ENCODE results near the gene TENM4.

Gene TENM4

GRCh38 chr11:78943154-78943553 lies 497.7 kb downstream of the TENM4 start:
- H3K27ac ChIP-seq, result no peak overlapping the region
- H3K4me3 ChIP-seq, result no peak overlapping the region

GRCh38 chr11:78941226-78941851 lies 499.5 kb downstream of the TENM4 start:
- Histone ChIP-seq H3K4me3 (no peak overlapping the region), H3K27ac (no peak overlapping the region)

DNA sequence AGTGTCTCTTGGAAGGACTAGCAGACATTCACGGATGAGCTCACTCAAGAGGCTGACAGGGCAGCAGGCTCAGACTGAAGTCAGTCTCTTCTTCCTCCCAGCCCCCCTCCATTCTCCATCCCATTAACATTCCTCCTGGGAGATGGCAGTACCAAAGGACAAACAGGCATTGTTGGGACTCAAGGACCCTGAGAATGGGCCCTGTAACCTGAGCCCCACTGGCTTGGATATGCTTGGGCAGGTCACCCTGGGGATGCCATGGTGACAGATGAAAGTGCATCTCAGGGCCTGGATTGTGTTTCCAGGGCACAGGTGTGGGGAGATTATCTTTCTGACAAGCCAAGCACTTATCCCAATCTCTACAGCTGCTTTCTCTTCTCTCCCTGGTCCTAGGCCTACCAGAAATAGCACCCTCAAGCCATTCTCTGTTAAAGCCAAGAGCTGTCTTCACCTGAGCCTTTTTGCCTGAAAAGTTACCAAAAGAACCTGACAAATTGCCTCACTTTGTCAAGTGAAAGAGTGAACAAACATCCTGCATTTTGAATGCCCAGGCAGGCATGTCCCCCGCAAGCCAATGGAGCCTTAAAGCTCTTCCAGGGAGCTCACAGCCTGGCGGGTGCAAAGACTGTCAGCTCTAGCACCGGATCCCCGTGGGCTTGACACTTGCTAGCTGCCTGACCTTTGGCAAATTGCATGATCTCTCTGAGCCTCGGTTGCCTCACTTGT lies 500.2 kb downstream of the TENM4 start:
- Histone ChIP-seq H3K4me3 (no peak overlapping the region), H3K27ac (no peak overlapping the region)

- Histone ChIP-seq H3K27ac (no peak overlapping the region), H3K4me3 (no peak overlapping the region)
These were observed 501.9 kb downstream of the TENM4 start for GRCh38 chr11:78938971-78939370.

GRCh38 chr11:78938036-78938435 lies 502.8 kb downstream of the TENM4 start:
- no peak overlapping the region for H3K4me3 ChIP-seq
- no peak overlapping the region for H3K27ac ChIP-seq

GRCh38 chr11:78935398-78936068 lies 505.3 kb downstream of the TENM4 start:
- no peak overlapping the region for H3K4me3 ChIP-seq
- no peak overlapping the region for H3K27ac ChIP-seq

- Histone ChIP-seq H3K27ac (no peak overlapping the region), H3K4me3 (no peak overlapping the region)
These were observed 507.5 kb downstream of the TENM4 start for GRCh38 chr11:78933350-78933749.

- no peak overlapping the region for H3K4me3 ChIP-seq
- no peak overlapping the region for H3K27ac ChIP-seq
These were observed 508.1 kb downstream of the TENM4 start for GRCh38 chr11:78932757-78933156.

- Histone ChIP-seq H3K4me3 (no peak overlapping the region), H3K27ac (no peak overlapping the region)
These were observed 508.9 kb downstream of the TENM4 start for GRCh38 chr11:78931891-78932290.

GRCh38 chr11:78930810-78931523 lies 509.9 kb downstream of the TENM4 start:
- no peak overlapping the region for H3K27ac ChIP-seq
- H3K4me3 ChIP-seq, result no peak overlapping the region

DNA sequence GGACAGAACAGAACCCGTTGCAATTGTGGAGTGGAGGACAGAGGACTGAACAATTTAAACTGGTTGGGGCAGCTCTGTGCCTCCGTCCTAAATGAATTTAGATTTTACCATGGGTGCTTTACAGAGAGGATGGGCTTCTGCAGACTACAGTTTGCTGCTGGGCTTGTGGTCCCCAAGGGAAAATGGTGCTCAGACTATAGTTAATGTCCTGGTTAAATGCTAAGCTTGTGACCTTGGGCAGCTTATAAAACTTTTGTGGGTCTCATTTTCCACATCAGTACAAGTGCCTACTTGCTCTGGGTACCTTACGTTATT lies 511.0 kb downstream of the TENM4 start:
- Histone ChIP-seq H3K4me3 (no peak overlapping the region), H3K27ac (no peak overlapping the region)

- H3K4me3 ChIP-seq, result no peak overlapping the region
- no peak overlapping the region for H3K27ac ChIP-seq
These were observed 511.5 kb downstream of the TENM4 start for GRCh38 chr11:78929207-78929905.

DNA sequence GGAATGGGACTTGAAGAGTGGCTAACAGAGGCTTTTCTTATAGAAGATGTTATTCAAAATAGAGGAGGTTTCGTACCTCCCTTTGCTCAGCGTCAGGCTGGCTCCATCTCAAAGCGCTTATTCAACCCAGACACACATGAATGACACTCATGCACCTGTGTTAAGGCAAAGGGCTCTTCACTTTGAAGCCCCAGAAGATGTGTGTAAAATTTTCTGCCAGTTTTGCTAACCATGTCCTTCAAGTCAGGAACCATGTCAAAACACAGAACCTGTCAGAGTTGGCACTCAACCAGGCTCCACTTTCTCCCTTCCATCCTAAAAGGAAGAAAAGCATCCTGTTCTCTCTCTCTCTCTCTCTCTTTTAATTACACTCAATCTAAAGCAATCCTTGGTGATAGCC lies 513.3 kb downstream of the TENM4 start:
- no peak overlapping the region for H3K4me3 ChIP-seq
- H3K27ac ChIP-seq, result no peak overlapping the region

DNA sequence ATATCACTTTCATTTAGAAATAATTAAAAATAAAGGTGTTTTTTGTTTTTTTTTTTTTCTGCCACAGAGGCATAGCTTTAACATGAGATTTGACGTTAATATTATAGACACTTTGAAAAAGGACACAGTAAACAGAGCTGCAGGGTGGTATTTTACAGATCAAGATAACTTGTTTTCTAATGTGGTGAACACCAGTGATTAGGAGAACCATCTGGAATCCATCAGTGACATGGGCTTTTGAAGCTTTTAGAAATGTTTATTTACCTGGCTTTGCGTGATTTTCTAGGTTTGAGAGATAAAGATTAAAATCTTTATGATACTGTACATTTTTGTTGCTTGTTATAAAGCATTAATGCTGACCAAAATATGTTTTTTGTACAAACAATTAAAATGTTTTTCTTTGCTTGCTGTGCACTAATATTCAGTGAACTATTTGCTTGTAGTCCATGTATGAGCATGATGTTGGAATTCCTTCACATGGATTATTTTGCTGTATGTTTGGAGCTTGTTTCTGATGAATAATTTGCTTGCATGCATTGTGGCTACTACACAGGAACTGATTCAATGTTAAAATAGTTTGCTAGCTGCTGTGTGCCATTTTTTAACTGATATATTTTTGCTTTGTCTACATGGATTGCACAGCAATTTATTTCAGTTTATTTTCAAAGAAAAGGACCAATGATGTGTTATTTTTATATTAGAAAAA lies 514.0 kb downstream of the TENM4 start:
- H3K27ac ChIP-seq, result no peak overlapping the region
- H3K4me3 ChIP-seq, result no peak overlapping the region

GRCh38 chr11:78925387-78925786 lies 515.4 kb downstream of the TENM4 start:
- no peak overlapping the region for H3K27ac ChIP-seq
- H3K4me3 ChIP-seq, result no peak overlapping the region

DNA sequence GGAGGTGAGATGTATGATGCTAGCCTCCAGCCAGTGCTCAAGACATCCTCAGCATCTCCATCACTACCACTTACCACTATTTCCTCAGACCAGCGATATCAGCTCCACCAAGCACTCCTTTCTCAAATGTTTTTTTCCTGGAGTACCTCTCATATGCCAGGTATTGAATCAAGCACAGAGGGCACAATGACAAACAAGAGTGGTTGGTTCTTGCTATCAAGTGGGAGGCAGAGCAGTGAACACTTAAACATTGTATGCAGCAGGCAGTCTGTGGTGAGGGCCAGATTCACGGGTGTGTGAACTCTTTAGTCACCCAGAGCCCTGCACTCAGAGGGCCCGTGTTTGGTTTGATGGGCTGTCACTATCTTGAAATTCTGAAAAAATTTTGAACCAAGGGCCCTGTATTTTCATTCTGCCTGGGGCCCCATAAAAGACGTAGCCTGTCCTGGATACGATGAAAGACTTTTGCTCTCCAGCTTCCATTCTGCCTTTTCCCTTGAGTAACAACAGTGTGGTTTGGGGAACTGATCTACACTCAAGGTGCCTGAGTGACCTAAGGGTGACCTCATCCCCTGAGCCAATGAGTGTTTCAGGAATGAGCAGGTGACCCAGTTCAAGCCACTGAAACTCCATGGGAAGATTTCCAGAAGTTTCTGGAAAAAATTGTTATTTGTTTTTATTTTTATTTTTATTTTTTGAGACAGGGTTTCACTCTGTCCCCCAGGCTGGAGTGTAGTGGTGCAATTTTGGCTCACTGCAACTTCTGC lies 517.8 kb downstream of the TENM4 start:
- H3K27ac ChIP-seq, result no peak overlapping the region
- no peak overlapping the region for H3K4me3 ChIP-seq

DNA sequence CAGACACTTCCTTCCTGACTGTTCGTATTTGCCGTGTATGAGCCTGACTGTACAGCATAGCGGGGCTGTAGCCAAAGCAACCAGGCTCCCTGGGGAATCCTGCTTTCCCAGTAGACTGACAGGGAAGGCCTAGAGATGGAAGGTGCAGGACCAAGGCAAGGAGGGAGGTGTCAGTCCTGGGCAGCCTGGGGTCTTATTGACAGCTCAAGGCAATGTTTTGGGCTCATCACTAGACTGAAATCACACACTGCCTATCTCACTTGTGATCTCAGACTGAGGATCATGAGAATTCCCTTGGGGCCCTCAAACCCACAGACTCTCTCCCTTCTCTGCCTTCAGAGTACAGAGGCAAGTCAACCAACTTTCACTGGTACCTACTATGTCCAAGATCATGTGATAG lies 519.3 kb downstream of the TENM4 start:
- Histone ChIP-seq H3K4me3 (no peak overlapping the region), H3K27ac (no peak overlapping the region)

DNA sequence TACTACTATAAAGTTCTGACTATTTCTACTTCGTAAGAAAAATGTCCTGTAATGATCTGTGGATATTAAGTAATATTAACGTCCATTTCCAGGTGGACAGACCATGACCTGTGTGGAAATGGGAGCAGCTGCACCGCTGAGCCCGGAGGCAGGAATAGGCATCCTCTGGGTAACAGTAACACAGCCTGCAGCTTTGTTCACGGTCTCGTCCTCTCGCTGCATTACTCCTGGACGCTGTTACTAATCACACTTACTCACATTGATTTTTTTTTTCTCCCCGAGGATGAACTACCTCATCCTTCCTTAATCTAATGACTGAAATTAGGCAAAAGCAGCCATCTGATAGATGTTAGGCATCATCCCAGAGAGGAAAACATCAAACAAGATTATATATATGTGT lies 520.5 kb downstream of the TENM4 start:
- no peak overlapping the region for H3K27ac ChIP-seq

DNA sequence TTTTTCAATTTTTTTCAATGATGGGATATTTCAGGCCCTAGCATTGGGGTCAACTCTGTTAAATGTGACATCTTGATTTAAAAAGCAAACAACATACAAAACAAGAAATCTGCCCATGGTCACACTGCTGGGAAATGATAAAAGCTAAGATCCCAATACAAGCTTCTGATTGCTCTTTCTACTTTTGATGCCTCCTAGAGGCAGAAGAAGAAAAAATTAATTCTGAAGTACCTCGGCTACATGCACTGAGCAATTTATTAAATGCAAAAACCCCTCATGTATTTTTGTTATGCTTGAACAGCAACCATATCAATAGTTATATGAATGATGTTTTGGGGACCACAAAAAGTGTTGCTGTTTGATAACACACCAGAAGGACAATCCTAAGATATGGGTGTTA lies 524.1 kb downstream of the TENM4 start:
- H3K4me3 ChIP-seq, result no peak overlapping the region
- no peak overlapping the region for H3K27ac ChIP-seq

More for the DNA sequence above, 520.5 kb downstream of the TENM4 start:
- no peak overlapping the region for H3K4me3 ChIP-seq

Measured in skin epidermis (tissue), 12 donors.